Nucleus accumbens (tissue), 56 donors: ENCODE data around the gene EDEM1.
"Not testable (repeated sequence)": the region's sequence is repeated elsewhere in the genome, so short reads cannot be mapped to it uniquely, and the experiment has no call there.

ENCODE experiments used
- DNase-seq, 56 donors: peaks; one replicate each; lab custom pipeline; 2025; lab: John Stamatoyannopoulos, UW

EDEM1 gene

DNA sequence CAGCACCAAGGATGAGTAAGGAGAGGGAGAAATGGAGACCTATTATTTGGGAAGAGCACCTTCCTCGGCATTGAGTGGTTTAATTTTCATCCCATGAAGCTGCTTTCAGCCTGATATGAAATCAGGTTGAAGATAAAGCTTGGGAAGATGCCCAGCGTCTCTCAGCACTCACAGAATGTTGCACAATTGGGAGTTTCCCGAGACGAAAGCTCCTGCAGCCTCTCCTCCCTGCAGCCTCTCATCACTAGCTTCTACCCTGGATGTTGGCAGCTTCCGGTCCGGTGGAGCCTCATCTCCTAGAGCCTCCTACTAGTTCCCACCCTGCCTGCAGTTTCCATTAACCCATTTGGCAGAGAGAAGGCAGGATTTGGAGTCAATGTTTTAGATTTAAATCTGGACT, 40.3 kb downstream of the EDEM1 start:
- DNase-seq: no peak

DNA sequence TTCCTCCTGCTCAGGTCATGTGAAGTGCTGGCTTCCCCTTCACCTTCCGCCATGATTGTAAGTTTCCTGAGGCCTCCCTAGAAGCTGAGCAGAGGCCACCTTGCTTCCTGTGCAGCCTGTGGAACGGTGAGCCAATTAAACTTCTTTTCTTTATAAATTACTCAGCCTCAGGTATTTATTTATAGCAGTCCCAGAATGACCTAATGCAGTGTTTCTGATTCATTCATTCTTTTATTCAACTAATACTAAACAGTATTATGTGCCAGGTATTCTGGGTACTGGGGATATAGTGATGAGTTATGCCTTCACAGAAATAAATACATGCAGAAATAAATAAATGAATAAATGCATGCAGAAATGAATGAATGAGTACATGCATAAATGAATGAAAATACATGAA, 41.9 kb downstream of the EDEM1 start:
- DNase-seq: no peak

DNA sequence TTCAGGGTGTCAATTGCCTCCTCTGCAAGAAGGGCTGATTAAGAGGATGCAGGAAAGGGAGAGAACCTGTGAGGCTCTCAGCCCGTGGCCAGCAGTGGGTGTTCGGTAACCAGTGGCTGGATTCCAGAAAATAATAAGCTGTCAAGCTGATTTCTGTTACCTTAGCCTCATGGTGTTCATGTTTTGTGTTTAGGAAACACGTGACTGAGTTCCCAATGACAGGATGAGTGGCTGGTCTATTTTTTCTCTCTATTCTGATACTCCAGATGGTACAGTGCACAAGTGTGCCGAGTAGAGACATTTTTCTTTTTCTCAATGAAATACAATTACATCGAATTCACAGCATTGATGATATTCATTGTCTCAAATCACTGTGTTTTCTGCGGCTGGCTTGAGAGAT, 43.6 kb downstream of the EDEM1 start:
- DNase-seq: no peak

DNA sequence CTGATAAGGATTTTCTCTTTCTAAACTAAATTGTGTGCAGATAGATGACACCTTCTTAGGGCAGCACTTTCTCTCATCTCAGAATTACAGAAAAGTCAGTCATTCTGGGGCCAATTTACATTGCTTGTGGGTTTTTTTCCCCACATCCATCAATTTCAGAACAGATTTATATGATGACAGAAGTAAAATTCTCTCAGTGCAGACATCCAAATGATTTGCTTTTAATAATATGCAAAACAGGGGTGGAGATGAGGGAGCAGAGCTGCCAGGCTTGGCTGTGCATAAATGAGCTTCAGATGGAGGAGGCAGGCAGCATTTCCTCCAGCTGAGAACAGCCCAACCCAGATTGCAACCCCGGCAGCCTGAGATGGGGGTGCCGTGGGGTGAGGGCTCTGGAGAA, 44.0 kb downstream of the EDEM1 start:
- peak in 14 of 56 donors; percentile 6 to 59 (median 24) for DNase-seq

DNA sequence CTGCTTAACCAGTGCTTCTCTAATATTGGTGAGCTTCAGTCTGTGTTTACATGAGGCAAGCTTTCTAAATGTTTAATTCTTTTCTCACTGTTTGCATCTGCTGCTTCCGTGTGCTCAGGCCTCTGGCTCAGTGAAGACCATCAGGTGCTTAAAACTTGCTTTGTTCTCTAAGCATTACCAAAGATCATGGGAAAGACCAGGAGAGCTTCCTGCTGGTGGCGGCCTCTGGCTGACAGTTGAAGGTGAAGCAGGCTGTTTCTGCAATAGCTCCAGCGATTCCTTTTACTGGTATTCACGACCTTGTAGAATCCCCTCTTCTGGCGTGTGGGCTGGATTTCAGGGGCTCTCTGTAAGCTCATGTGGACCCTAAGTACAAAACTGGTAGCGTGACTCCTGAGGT, 45.1 kb downstream of the EDEM1 start:
- DNase-seq: no peak

DNA sequence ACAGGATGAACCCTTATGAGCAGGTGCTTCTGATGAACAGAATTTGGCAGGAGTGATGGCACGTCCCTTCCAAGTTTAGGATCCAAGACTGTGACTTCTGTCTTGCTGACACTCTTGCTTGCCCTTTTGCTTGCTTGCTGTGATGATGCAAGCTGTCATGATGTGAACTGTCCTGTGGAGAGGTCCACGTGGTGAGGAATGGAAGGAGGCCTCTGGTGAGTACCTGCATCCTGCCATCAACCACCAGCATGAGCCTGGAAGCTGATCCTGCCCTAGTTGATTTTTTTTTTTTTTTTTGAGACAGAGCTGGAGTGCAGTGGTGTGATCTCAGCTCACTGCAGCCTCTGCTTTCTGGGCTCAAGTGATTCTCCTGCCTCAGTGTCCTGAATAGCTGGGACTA, 45.5 kb downstream of the EDEM1 start:
- no peak for DNase-seq

DNA sequence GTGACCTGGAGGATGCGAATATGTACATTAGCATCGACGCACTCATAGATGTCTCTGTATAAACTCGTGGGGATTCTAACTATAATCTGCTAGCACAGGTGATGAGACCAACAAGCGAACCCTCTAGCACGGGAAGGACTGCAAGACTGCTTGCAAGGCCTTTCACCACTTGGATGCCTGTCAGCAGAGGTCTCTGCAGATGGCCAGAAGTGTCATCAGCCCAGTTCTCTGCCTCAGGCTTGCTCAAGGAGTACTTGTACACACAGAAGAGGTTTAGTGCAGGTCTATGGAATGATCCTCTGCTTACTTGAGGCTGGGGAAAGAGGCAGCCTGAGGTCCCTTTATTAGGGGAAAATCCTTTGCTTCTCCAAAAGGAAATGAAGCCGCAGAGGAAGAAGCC, 48.1 kb downstream of the EDEM1 start:
- no peak for DNase-seq

DNA sequence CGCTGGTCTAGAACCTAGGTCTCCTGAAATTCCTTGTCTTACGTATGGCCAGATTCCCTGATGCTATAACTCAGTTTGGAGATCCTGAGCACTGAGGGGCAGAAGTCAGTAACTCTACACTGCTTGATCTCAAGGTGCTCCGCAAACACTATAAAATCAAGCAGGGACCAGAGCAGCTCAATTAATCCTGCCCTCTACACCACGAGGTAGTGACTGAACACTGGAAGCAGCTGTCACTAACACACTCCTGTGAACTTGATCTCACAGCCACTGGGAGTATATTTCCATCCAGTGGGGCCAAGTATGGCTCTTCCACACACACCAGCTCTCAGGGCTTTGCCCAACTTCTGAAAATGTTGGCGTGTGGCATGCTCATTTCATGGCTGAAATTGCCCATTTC, 51.0 kb downstream of the EDEM1 start:
- no peak for DNase-seq

DNA sequence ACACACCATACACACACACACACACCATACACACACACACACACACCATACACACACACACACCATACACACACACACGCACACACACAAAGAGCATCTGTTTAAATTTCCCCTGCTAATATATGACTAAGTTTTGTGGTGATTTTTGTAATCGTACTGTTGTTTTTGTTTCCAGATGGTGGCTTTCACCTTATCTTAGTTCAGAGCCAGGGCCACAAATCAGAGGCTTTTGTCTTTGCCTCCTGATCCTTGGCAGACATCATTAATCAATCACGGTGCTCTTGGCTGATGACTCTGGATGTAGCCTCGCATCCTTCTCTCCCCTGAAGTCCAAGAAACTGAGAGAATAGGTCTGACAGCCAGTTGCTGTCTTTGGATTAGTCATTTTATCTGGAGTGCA, 52.1 kb downstream of the EDEM1 start:
- no peak for DNase-seq

DNA sequence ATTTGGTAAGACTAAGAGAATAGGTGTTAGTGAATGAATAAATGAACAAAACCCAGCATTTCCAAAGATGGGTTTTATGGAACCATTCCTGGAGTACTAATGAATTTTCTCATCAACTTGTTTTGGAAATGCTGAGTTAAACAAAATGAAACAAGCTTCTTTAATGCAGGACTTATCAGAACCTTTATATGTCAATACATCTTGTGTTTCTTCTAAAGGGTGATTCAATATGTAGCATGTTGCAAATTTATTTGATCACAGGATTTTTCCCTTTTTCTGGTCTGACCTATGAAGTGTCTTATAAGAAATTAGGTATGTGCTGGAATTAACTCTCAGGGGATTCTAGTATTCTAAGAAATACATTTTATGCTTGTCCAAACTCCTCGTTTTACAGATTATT, 53.2 kb downstream of the EDEM1 start:
- no peak for DNase-seq

DNA sequence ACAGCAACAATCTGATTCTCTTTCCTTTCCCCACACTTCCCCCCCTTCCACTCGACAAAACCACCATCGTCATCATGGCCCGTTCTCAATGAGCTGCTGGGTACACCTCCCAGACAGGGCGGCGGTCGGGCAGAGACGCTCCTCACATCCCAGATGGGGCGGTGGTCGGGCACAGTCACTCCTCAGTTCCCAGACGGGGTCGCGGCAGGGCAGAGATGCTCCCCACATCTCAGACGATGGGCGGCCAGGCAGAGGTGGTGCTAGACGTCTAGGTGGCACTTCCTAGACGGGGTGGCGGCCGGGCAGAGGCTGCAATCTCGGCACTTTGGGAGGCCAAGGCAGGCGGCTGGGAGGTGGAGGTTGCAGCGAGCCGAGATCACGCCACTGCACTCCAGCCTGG, 55.3 kb downstream of the EDEM1 start:
- not testable (repeated sequence) for DNase-seq

DNA sequence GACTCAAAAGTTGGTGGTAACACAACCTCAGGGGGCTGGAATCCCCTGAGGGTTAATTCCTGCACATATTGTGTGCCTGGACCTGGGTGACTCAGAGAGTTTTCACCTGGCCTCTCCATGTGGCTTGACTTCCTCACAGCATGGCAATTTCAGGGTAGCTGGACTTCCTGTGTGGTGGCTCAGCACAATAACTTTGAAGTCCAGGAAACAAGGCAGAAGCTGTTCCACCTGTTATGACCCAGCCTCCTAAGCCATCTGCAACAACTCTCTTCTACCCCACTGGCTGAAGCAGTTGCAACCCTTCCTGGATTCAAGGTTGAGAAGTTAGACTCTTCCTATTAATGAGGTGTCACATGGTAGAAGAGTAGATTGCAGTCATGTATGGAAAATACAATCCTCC, 58.4 kb downstream of the EDEM1 start:
- no peak for DNase-seq

DNA sequence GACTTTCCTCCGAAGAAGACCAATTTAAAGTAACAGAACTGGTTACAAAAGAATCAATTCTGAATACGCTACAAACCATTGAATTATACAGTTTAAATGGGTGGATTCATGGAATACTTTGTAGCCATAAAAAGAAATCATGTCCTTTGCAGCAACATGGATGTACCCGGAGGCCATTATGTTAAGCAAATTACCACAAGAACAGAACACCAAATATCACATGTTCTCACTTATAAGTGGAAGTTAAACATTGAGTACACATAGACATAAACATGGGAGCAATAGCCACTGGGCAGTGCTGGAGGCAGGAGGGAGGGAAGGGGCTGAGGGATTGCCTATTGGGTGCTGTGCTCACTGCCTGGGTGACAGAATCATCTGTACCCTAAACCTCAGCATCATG, 61.3 kb downstream of the EDEM1 start:
- no peak for DNase-seq

DNA sequence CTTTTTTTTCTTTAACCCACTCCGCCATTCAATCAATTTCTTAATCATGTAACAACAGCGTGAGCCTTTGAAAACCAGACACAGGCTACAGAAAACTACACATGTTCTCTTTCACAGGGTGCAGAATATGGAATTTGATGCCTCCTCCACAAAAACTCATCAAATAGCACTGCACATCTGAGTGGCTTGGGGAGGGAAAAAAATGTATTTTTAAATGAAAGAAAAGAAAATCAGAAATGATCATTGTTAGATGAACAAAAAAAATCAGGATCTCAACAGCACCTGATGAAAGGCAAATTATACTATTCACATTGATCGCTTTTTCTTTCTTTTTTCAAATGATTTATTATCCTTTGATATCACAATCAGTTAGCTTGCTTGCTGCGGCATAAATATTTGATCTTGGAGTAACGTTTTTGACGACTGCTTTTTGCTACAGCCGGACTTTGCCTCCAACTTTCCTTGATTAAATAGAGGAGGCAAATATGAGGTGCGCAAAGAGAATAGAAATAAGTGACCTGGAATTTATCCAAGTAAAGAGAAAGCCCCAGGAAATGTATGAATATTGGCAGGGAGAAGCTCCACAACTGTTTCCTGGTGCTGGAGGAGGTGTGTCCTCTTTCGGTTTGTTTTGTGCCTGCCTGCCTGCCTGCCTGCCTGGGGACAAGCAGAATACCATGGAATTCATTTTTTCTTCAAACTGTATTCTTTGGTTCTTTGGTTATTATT, 63.1 kb downstream of the EDEM1 start:
- DNase-seq: no peak

DNA sequence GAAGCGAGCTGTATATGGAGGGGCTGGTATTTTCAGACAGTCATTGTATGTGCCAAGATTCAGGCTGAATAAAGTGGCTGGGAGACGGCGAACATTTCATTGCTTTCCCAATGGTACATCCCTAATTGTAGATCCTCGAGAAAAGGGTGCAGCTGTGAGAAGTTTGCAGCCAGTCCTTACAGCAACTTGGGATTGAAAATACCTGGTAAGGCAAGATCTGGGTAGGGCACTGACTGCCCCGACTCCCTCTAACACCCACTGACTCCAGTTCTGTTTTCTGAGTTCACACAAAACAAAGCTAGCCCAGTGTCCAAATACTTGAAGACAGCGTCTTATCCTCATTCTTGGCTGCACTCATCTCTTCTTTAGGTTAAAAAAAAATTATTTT, 63.7 kb downstream of the EDEM1 start:
- no peak for DNase-seq

DNA sequence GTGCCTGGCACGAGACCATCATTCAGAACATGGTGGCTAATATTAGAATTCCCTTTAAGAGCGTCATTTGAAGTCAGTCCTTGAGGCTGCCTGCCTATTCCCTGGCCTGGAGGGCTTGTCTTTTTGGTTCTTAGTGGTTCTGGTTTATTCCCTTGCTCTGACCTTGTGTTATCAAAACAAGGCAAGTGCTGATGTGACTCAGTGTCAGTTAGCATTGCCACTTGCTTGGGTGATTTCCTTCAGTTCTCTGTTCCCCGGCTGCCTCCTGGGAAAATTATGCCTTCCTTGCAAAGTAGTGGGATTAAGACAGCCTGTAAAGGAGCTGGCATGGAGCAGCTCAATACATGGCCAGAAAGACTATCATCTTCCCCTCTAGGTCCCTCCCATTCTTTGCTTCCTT, 64.6 kb downstream of the EDEM1 start:
- DNase-seq: no peak

DNA sequence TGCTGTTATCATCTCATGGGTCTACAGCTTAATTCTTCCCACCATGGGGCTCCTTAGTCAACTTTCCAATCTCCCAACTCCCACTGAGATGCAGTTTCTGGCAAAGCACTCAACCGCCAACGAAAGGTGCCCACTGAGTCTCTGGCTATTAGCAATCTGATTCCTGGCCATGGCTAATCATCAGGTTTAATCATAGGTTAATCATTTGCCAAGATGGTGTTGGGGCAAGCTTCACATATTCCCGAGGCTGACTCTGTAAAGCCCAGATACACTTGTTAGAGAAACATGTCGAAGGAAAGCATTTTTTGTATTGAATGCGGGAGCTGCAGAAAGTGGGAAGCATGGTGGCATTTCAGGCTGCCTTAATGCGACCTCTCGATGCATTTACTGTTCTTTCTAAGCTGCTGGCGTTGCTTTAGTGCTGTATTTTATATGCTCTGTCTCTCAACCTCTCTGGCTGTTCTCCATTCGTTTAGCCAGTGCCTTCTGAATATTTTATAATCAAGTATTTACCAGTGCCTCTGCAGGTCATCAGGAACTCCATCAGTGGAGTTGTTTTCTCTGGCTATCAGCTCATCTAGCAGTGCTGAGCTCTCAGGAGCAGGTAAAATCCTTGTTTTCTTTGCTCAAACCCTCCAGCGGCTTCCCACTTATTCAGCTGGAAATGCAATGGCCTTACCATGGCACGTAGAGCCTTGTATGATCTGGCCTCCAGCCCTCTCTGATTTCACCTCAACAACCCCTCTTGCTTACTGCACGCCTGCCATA, 67.0 kb downstream of the EDEM1 start:
- DNase-seq: peak in 1 of 56 donors; percentile 15

DNA sequence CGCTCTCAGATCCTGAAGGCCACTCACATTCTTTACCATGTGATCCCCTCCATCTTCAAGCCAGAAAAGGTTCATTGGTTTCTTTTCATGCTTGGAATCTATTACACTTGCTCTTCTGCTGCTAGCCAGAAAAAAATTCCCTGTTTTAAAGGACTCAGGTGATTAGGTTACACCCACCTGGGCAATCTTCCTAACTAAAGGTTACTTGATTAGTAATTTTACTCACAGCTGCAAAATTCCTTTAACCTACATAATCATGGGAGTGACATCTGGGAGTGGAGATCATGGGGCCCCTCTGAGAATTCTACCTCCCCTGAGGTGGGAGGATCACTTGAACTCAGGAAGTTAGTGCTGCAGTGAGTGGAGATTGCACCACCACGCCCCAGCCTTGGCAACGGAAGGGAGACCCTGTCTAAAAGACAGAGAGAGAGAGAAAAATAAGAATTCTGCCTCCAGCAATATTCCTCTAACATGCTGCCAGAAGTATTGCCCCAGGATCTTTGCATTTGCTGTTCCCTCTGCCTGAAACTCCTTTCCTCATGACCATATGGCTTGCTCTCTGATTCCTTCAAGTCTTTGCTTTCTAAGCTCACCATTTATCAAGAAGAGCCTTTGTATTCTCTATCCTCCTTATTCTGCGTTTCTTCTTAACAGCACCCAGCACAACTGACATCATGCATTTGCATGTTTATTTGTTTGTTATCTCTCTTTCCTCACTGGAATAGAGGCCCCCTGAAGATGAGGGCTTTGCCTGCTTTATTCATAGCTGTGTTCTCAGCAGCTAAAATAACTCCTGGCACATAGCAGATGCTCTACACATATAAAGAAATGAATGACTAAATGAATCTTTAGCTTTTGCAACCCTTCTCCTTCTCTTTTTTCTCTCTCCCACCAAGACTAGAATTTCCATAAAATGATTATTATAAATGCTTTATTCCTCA, 68.2 kb downstream of the EDEM1 start:
- no peak for DNase-seq

DNA sequence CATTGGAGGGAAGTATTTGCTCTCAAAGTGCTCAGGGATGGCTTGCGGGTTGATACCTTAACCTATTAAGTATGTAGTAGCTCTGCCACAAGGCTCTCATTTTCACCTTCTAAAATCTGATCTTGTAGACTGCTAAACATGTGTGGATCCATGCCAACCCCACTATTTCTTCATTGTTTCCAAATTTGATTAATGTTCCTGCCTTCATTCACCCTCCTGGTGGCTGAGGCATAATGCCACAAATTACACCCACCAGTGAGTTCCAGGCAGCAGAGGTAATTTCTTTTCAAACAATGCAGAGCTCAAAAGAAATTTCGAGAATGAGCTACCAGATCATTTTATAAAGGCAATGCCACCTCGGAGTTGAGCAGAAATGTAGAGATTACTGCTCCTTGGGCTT, 71.0 kb downstream of the EDEM1 start:
- DNase-seq: peak in 4 of 56 donors; percentile 8 to 17 (median 9)

DNA sequence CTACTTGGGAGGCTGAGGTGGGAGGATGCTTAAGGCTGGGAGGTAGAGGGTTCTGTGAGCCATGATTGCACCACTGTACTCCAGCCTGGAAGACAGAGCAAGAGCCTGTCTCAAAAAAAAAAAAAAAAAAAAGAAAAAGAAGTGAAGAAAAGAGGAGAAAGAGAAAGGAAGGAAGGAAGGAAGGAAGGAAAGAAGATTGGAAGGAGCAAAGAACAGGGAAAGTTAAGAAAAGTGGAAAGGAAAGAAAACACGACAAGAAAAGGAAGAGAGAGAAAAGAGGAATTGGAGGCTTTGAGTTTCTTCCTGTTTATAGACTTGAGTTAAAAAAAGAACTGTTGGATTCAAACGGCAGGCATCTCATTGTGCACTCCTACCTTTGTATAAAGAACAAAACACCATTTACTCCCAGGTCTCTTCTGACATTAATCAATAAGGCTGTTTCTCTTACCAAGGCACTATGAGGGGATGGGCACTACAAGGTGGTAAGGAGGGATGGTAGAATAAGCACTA, 73.5 kb downstream of the EDEM1 start:
- no peak for DNase-seq

DNA sequence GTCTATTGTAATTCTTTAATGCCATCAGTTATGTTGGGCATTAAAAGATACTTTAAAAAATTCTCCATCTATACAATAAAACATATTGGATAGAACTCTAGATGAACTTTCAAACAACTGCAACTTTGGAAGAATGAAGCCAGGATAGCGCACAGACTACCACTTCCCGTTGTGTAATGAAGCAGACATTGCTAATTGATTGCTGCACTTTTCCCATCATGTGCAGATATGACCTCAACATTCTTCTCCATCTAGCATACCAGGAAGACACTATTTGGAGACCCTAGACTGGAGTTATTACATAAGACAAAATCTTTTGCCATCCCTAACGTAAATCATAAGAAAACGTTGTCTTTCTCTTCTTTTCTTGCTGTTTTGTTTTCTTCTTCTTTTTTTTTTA, 75.0 kb downstream of the EDEM1 start:
- no peak for DNase-seq
